Stimulated activated effector memory CD8-positive, alpha-beta T cell treated with anti-CD3 and anti-CD28 coated beads, Interleukin-12 subunit alpha, Interleukin-12 subunit beta, amount 100 ng/mL, for 72 hours (primary cell): ENCODE data around the gene AGAP1.

Source experiments
- ATAC-seq: fragments of 150-1000 bp; cut with Tn5 transposase; 2 replicates; pipeline ENCODE4 v1.10.0; 2021
- DNase-seq, 2 donors: peaks; one replicate each; pipeline ENCODE4 v3.0.0; 2021 to 2022; ENCODE audit warnings: low spot score in 2 of 2
- H3K27ac Mint-ChIP-seq: one replicate; pipeline ENCODE4 v1.8.0; 2022; ENCODE audit warnings: mild to moderate bottlenecking, mixed read lengths
- H3K36me3 Mint-ChIP-seq: one replicate; pipeline ENCODE4 v1.8.0; 2022; ENCODE audit warnings: mild to moderate bottlenecking, mixed read lengths
- H3K4me1 Mint-ChIP-seq: one replicate; pipeline ENCODE4 v1.8.0; 2022; ENCODE audit warnings: mixed read lengths
- H3K4me3 Mint-ChIP-seq: one replicate; pipeline ENCODE4 v1.8.0; 2022; ENCODE audit warnings: mild to moderate bottlenecking, mixed read lengths
- H3K9me3 Mint-ChIP-seq: one replicate; pipeline ENCODE4 v1.8.0; 2022; ENCODE audit warnings: mixed read lengths

The AGAP1 gene

DNA sequence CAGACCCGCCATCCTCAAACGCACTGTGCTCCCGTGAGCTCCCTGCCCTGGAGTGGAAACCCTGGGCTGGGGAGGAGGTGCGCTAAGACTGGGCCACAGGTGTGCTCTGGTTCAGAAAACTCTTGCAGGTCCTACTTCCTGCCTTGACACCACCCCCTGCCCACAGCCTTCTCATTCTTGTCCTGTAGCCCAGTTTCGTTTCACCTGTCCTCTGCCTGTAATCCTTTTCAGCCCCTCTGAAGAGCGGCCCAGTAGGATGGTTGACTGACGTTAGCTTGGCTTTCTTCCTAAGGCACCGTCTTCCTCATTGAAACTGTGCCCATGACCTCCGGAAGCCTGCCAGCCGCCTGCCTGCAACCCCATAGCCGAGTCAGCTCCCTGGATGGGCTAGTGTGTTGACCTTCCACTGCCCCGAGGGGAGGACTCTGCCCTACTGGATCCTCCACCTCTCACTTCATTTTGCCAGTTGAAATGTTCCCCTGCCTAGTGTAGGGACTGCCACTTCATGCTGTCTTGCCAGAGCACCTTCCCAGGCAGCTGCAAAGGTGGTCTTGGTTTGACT, 116.9 kb downstream of the AGAP1 start:
- no peaks in the 10 kb centered on the region for H3K36me3 Mint-ChIP-seq
- H3K9me3 Mint-ChIP-seq: no peaks in the 10 kb centered on the region
- no peak for ATAC-seq
- peaks cover 28% of the 10 kb centered on the region for H3K4me1 Mint-ChIP-seq
- no peak overlapping the region for H3K27ac Mint-ChIP-seq
- no peak for DNase-seq
- H3K4me3 Mint-ChIP-seq: no peak overlapping the region

DNA sequence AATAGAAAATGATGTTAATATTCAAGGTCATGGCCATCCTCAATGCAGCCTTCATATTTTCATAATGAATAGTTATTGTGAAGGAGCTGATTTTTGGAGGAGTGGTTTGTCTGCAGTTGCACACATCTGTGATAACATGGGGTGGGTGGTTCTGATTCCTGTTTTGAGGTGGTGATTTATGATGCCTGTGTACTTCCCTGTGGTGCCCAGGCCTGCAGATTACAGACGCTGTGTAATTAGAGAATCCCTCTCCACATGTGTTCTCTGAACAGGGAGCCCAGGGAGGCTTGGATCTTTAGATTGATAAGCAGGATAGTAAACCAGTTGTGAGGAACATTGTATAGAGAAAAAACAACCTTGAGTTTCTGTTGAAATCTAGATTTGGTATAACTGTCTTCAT, 117.5 kb downstream of the AGAP1 start:
- no peaks in the 10 kb centered on the region for H3K36me3 Mint-ChIP-seq
- peaks cover 28% of the 10 kb centered on the region for H3K4me1 Mint-ChIP-seq
- no peak for DNase-seq
- no peak overlapping the region for H3K4me3 Mint-ChIP-seq
- no peaks in the 10 kb centered on the region for H3K9me3 Mint-ChIP-seq
- no peak overlapping the region for H3K27ac Mint-ChIP-seq
- ATAC-seq: peak; percentile 52

DNA sequence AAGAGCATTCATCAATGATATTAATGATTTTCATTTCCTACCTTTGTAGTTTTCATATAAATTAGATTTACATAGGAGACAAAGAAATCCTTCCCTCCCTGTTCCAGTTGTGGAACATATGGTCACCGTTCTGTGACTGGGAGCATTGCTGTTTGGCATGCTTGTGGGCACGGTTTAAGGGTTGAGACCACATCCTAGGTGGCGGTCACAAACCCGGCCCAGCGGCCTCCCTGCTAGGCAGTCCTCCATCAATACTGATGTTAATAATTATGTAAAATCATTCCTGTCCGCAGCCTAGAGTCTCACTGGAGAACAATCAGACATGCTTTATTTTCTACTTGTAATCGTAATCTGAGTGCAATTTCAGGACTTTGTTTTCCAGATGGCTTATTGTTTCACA, 117.9 kb downstream of the AGAP1 start:
- Mint-ChIP-seq H3K4me1 (peaks cover 32% of the 10 kb centered on the region), H3K27ac (no peak overlapping the region), H3K9me3 (no peaks in the 10 kb centered on the region), H3K36me3 (no peaks in the 10 kb centered on the region), H3K4me3 (no peak overlapping the region)
- ATAC-seq (no peak), DNase-seq (no peak)

DNA sequence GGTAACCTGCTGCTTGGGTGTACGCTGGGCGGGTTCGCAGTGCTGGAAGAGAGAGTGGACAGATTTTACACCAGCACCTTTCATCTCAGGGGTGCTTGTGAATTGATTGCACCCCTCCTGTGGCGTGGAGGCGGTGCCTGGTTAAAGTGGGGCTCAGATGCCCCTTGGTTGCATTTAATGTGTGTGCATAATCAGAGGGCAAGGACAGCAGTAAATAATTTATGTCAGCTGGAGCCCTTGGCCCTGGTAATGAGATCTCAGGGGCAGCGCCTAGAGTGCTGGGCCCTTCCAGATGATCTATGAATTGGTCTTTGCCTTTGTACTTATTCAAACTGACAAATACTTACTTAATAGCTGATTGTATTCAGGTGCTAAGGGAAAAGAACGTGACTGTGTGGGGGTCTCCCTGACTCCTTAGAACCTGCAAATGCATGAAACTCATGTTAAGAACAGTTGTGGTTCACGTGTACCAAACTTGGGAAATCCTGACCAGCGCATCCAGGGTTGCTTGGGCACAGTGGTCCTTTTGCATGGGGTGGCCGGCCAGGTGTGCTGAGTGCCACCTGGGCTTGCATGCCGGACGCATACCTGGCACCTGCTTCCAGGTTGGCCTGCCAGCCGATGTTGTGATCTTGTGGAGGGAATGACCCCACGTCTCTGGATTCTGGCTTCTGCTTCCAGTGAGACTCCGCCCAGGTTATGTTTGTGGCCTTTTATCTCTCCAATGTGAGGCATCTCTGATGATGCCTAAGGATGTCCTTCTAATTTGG, 118.5 kb downstream of the AGAP1 start:
- peaks cover 32% of the 10 kb centered on the region for H3K4me1 Mint-ChIP-seq
- no peaks in the 10 kb centered on the region for H3K36me3 Mint-ChIP-seq
- DNase-seq: no peak
- no peak for ATAC-seq
- no peaks in the 10 kb centered on the region for H3K9me3 Mint-ChIP-seq
- no peak overlapping the region for H3K27ac Mint-ChIP-seq
- no peak overlapping the region for H3K4me3 Mint-ChIP-seq

DNA sequence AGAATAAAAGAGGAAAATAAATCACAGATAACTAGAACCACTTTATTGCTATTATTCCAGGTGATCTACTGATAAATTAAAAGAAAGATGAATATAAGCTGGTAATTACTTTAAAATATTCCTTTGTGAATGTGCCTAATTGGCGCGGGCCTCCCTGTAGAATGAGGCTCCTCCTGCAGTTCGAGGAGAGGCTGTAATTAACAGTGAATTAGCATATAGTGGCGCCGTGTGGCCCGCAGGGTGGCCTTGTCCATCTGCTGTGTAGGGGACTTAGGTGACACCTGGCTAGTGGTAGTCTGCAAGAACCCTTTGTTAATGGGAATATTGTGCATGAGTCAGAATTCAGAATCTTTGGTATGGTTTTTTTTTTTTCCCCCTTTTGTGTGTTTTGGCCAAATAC, 119.8 kb downstream of the AGAP1 start:
- Mint-ChIP-seq H3K36me3 (no peaks in the 10 kb centered on the region), H3K4me3 (no peak overlapping the region), H3K9me3 (no peaks in the 10 kb centered on the region), H3K4me1 (peaks cover 33% of the 10 kb centered on the region), H3K27ac (no peak overlapping the region)
- DNase-seq (no peak), ATAC-seq (no peak)

DNA sequence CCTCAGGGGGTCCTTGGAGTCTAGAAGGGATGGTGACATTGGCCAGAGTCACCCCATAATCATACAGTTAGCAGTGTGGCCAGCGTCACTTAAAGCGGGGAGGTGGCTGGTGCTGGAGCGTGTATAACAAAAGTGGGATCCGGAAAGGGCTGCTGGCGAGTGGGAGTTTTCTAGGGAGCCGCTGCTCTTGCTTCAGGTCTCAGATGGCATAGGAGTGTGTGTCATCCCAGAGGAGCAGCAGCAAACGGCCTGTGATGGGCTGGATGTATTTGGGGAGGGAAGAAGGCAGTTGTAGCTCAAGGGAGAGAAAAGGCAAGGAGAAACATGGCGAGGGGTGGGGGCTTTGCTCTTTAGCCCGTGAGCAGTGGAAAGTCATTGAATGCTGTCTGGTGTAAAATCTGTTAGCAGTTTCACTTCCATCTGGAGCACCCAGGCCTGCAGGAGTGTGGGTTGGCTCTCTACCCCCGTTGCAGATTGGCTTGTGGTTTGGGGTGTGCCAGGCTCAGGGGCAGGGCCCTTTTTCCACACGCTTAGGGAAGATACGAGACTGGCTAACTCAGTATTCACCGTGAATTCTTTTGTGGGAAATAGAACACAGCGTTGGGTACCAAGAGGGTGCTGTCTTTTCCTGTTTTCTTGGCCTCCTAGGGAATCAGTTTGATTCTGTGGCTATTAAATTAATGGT, 120.5 kb downstream of the AGAP1 start:
- Mint-ChIP-seq H3K36me3 (no peaks in the 10 kb centered on the region), H3K4me3 (no peak overlapping the region), H3K9me3 (no peaks in the 10 kb centered on the region), H3K4me1 (peaks cover 37% of the 10 kb centered on the region), H3K27ac (no peak overlapping the region)
- DNase-seq (no peak), ATAC-seq (no peak)

DNA sequence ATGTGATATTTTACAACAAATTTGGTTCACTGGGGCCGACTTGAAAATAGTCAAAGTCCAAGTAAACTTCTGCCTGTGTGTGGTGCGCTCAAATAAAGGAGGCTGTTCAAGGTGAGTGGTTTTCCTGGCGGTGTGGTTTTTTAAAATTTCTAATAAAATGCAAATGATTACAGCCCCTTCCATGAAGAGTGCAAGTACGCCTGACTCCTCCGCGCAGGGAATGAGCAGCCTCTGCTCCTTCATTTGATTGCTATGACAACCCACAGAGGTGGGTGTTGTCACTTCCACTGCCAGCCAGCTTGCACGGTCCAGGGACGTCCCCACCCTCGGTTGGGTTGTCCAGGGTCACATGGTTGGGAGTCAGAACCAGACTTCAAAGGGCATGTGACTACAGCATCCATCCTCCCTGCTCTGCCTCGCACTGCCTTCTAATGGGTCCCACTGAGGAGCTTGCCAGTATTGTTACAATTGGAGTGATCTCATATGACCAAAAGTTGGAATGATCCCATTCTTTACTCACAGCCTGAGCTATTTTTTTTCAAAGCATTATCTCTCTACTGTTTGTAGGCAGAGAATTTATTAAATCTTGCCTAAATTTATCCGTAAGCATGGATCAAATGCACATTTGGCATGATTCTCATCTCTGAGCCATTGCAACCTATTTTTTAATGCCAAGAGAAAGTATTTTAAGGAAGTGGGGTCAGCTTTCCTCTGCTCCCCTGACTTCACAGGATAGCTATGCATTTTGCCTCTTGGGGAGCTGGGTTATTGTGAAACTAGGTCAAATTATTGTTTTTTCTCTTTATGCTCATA, 121.3 kb downstream of the AGAP1 start:
- H3K4me1 Mint-ChIP-seq: peaks cover 37% of the 10 kb centered on the region
- H3K27ac Mint-ChIP-seq: no peak overlapping the region
- DNase-seq: no peak
- no peak overlapping the region for H3K4me3 Mint-ChIP-seq
- no peaks in the 10 kb centered on the region for H3K9me3 Mint-ChIP-seq
- no peaks in the 10 kb centered on the region for H3K36me3 Mint-ChIP-seq
- no peak for ATAC-seq

DNA sequence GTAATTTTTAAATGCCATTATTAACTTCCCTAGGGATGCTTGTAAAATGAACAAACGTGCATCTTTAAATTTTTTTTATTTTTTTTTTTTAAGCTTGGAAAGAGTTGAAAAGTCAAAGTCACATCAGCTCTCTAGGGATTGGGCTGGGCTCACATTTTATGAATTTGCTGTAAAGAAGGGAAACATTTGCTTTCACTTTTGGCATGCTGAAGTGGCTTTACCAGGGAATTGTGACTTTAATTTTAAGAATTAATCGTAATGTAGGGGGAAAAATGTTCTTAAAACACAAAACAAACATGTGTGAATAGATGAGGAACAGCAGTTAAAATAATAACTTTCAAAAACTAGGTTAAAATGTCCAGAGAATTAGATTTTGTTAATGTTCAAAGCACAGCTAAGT, 123.0 kb downstream of the AGAP1 start:
- DNase-seq (no peak), ATAC-seq (no peak)
- no peak overlapping the region for H3K4me3 Mint-ChIP-seq
- H3K27ac Mint-ChIP-seq: no peak overlapping the region
- H3K9me3 Mint-ChIP-seq: no peaks in the 10 kb centered on the region
- H3K4me1 Mint-ChIP-seq: peaks cover 24% of the 10 kb centered on the region
- H3K36me3 Mint-ChIP-seq: no peaks in the 10 kb centered on the region

DNA sequence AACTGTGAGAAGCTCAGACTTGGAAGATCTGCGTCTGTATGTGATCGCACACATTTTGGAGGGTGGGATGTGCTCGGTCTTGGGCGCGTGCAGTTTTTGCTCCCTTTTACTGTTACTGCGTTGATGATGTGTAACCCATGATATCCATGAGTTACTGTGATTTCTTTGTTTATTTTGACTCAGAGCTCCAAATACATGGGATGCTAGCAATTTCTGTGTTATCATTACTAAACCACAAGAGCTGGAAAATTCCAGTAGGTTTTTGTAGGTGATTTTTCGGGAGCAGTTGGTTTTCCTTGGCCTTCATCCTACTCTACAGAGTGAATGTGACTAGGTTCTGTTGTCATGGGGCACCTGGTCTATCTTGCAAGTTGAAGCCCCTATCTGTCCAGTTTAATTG, 124.2 kb downstream of the AGAP1 start:
- Mint-ChIP-seq H3K4me1 (peaks cover 30% of the 10 kb centered on the region), H3K36me3 (no peaks in the 10 kb centered on the region), H3K9me3 (no peaks in the 10 kb centered on the region), H3K4me3 (no peak overlapping the region), H3K27ac (no peak overlapping the region)
- DNase-seq: no peak
- no peak for ATAC-seq

DNA sequence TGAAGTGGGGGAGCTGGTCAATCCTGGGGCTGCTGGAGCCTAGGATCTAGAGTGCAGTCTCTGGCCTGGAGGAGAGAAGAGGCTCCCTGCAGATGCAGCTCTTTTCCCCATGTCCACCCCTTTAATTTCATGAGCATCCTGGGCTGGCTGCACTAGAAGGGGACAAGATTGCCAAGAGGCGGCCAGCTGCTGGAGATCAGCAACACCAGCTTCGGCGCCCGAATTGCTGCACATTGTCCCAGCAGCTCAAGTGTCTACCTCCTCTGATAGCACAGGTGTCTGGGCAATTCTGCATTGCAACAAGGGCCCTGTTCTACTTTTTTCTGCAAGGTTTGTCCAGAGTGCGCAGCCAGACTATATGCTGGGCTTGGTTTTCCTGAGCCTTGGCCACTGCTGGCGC, 125.7 kb downstream of the AGAP1 start:
- peaks cover 26% of the 10 kb centered on the region for H3K4me1 Mint-ChIP-seq
- no peak overlapping the region for H3K27ac Mint-ChIP-seq
- DNase-seq (no peak), ATAC-seq (no peak)
- no peak overlapping the region for H3K4me3 Mint-ChIP-seq
- H3K9me3 Mint-ChIP-seq: no peaks in the 10 kb centered on the region
- H3K36me3 Mint-ChIP-seq: no peaks in the 10 kb centered on the region

DNA sequence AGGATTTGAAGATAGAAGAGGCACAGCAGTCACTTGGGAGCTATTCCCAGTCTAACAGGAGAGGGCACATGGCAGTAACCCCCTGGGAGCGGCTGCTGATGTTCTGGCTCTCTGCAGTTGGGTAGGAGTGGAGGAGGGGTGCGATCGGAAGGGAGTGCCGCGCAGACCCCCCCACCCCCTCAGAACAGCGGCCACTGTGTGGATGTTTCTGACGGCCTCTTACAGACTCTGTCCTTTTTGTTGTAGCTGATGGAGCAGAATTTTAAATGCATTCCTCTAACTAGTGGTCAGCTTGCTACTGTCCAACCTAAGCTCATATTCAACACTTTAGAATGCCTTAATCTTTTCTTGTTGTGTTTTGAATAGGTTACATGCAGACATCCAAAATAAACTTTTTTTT, 127.9 kb downstream of the AGAP1 start:
- no peak overlapping the region for H3K27ac Mint-ChIP-seq
- H3K4me1 Mint-ChIP-seq: peaks cover 15% of the 10 kb centered on the region
- H3K36me3 Mint-ChIP-seq: no peaks in the 10 kb centered on the region
- no peak overlapping the region for H3K4me3 Mint-ChIP-seq
- ATAC-seq: no peak
- no peaks in the 10 kb centered on the region for H3K9me3 Mint-ChIP-seq
- no peak for DNase-seq

DNA sequence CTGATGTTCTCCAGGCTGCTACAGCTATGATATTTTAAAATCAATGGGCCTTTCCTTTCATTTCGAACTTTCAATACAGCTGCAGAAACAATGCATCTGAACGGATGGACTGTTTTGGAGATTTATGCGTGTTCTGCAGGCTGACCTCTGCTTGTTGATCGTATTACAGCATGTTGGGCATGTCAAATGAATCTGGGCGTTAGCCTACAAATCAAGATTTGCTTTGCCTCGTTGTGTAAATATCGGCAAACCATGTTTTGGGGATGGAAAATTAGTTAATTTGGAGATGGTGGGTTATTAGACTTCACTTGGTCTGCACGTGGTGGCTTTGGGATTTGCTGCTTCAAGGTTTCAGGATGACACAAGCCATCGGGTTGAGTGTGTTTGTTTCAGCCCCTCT, 129.3 kb downstream of the AGAP1 start:
- H3K4me1 Mint-ChIP-seq: peaks cover 22% of the 10 kb centered on the region
- H3K27ac Mint-ChIP-seq: no peak overlapping the region
- DNase-seq (no peak), ATAC-seq (no peak)
- H3K4me3 Mint-ChIP-seq: no peak overlapping the region
- no peaks in the 10 kb centered on the region for H3K9me3 Mint-ChIP-seq
- no peaks in the 10 kb centered on the region for H3K36me3 Mint-ChIP-seq

DNA sequence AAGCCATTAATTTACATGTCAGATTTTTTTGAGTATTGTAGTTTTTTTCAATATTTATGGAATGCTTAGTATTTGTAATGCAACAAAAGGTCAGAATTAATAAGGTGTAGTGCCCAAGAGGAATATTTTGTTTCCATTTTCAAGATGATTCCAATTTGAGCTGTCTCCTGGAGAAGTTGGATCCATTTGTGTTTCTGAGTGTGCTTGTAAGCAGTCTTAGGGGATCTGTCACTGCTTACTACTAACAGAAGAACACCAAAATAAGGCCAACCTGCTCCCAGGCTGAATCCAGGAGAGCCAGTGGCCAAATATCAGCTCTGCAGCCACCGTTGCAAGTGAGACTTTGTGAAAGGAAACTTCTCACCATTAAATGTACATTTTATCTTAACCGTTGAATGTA, 129.9 kb downstream of the AGAP1 start:
- Mint-ChIP-seq H3K9me3 (no peaks in the 10 kb centered on the region), H3K4me1 (peaks cover 25% of the 10 kb centered on the region), H3K4me3 (no peak overlapping the region), H3K36me3 (no peaks in the 10 kb centered on the region), H3K27ac (no peak overlapping the region)
- no peak for ATAC-seq
- no peak for DNase-seq

DNA sequence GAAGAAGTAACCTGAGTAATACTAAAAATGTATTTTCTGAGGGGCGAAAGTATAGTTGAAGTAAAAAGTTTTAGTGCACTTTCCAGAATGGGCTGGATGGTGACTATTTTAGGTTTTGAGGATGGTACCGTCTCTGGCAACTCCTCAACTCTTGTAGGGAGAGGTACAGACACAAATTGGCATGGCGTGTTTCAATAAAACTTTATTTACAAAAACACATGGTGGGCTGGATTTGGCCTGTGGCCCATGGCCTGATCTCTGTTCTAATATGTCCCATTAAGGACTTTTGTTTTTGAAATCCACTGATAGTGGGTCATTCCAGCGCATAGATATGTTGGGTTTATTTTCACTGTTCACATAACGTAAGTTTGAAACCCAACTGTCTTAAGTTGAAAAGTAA, 132.8 kb downstream of the AGAP1 start:
- peaks cover 21% of the 10 kb centered on the region for H3K4me1 Mint-ChIP-seq
- no peaks in the 10 kb centered on the region for H3K36me3 Mint-ChIP-seq
- H3K9me3 Mint-ChIP-seq: no peaks in the 10 kb centered on the region
- ATAC-seq (no peak), DNase-seq (no peak)
- H3K27ac Mint-ChIP-seq: no peak overlapping the region
- H3K4me3 Mint-ChIP-seq: no peak overlapping the region

DNA sequence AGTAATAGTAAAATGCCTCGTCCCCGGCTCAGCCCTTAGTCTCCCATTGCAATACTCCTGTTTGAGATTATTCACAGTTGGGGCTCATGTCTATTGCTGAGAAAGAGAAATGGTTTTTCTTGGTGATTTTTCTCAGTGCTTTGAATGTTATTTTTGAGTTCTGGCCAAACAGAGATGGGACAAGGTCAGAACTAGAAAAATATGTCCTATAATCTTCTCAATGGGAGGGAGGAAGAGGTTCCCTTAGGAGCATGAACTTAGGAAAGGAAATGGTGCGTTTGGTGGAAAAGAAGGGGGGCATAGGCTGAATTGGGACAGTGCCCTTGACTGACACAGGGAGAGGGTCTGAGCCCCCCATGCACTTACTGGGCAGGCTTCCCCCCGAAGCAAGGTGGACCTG, 133.8 kb downstream of the AGAP1 start:
- no peak for ATAC-seq
- Mint-ChIP-seq H3K4me3 (no peak overlapping the region), H3K4me1 (peaks cover 19% of the 10 kb centered on the region), H3K36me3 (no peaks in the 10 kb centered on the region), H3K27ac (no peak overlapping the region), H3K9me3 (no peaks in the 10 kb centered on the region)
- DNase-seq: no peak
